Peyer's patch (tissue), 4 donors: ENCODE data around the gene PRR33. TPM values are rescaled to one million over a fixed set of nuclear protein-coding genes. Genes with fewer than 3 reads are reported as not detected.
A peak's percentile ranks its signal among the peaks of the same experiment; 100 is the strongest.

ENCODE experiments used
- DNase-seq, 3 donors: peaks; one replicate each; pipeline ENCODE4 v3.0.0-alpha.2; 2017 to 2019
- H3K27ac ChIP-seq, 4 donors: fragments of 200-600 bp; sonication (generic); one replicate each; pipeline ENCODE4 v1.5.1; 2016 to 2019
- H3K27me3 ChIP-seq, 2 donors: fragments of 200-600 bp; sonication (generic); one replicate each; pipeline ENCODE4 v1.5.1; 2019
- H3K36me3 ChIP-seq, 3 donors: fragments of 200-600 bp; sonication (generic); one replicate each; pipeline ENCODE4 v1.5.1; 2016 to 2019
- H3K4me1 ChIP-seq, 4 donors: fragments of 200-600 bp; sonication (generic); one replicate each; pipeline ENCODE4 v1.5.1; 2016 to 2019
- H3K4me3 ChIP-seq, 4 donors: fragments of 200-600 bp; sonication (generic); 1 replicate in 3 of 4; 2 replicates in 1 of 4; pipeline ENCODE4 v1.5.1; 2016 to 2019; ENCODE audit warnings: mild to moderate bottlenecking in 1 of 4
- H3K9me3 ChIP-seq, 4 donors: fragments of 200-600 bp; sonication (generic); one replicate each; pipeline ENCODE4 v1.5.1; 2016 to 2019; ENCODE audit warnings: mild to moderate bottlenecking in 1 of 4
- CTCF ChIP-seq, 6 experiments: fragments of 450-650 bp in 4 of 6; fragments of 200-600 bp in 2 of 6; sonication (generic) in 1 of 6; IDR thresholded peaks; one replicate each; pipeline ENCODE4 v1.5.1; 2017 to 2019; ENCODE audit warnings: antibody characterized with exemption in 6 of 6, mild to moderate bottlenecking in 3 of 6, moderate library complexity in 1 of 6
- POLR2A ChIP-seq, 2 donors: fragments of 450-650 bp; IDR thresholded peaks; one replicate each; pipeline ENCODE4 v1.5.1; 2017; ENCODE audit warnings: antibody characterized with exemption in 2 of 2, mild to moderate bottlenecking in 2 of 2, moderate library complexity in 2 of 2
- total RNA-seq, 4 donors: library from RNA; depleted of rRNA; stranded (reverse); fragments of >200 nt; gene quantifications; one replicate each; pipeline ENCODE4 v1.1.0, GENCODE V29; 2016

Gene PRR33
- total RNA-seq, 4 donors from 2014 or later = not detected

- Histone ChIP-seq H3K4me3 (no peak overlapping the region), H3K27me3 (no peaks in the 10 kb centered on the region), H3K9me3 (no peaks in the 10 kb centered on the region), H3K27ac (peak overlapping the region in 1 of 4 donors; percentile 10), H3K4me1 (peaks cover 0 to 9% (median 0%) of the 10 kb centered on the region in 4 donors), H3K36me3 (no peaks in the 10 kb centered on the region)
- peak in 1 of 3 donors; percentile 45 for DNase-seq
- no peak for TF ChIP-seq CTCF (IDR thresholded peaks at IDR 0.05)
- TF ChIP-seq POLR2A (IDR thresholded peaks at IDR 0.05) = no peak
Measured at GRCh38 chr11:1916986-1917522, 25.4 kb upstream of the PRR33 start.

GRCh38 chr11:1916132-1916985, 24.7 kb upstream of the PRR33 start:
- Histone ChIP-seq H3K4me1 (peaks cover 0 to 9% (median 0%) of the 10 kb centered on the region in 4 donors), H3K9me3 (no peaks in the 10 kb centered on the region), H3K4me3 (no peak overlapping the region), H3K27me3 (no peaks in the 10 kb centered on the region), H3K36me3 (no peaks in the 10 kb centered on the region), H3K27ac (peak overlapping the region in 1 of 4 donors; percentile 10)
- peak in 1 of 3 donors; percentile 44 for DNase-seq
- TF ChIP-seq CTCF (IDR thresholded peaks at IDR 0.05) (no peak), POLR2A (IDR thresholded peaks at IDR 0.05) (no peak)

- TF ChIP-seq CTCF (IDR thresholded peaks at IDR 0.05) = no peak
- TF ChIP-seq POLR2A (IDR thresholded peaks at IDR 0.05) = no peak
- H3K36me3 ChIP-seq = no peaks in the 10 kb centered on the region
- peaks cover 0 to 4% (median 0%) of the 10 kb centered on the region in 4 donors for H3K4me1 ChIP-seq
- no peak overlapping the region for H3K4me3 ChIP-seq
- no peak overlapping the region for H3K27ac ChIP-seq
- H3K9me3 ChIP-seq = no peaks in the 10 kb centered on the region
- H3K27me3 ChIP-seq = no peaks in the 10 kb centered on the region
- no peak for DNase-seq
Measured at GRCh38 chr11:1915795-1916131, 24.1 kb upstream of the PRR33 start.

GRCh38 chr11:1913271-1914060, 21.8 kb upstream of the PRR33 start:
- H3K27ac ChIP-seq = no peak overlapping the region
- no peak for DNase-seq
- no peak for TF ChIP-seq POLR2A (IDR thresholded peaks at IDR 0.05)
- no peak for TF ChIP-seq CTCF (IDR thresholded peaks at IDR 0.05)
- H3K9me3 ChIP-seq = no peaks in the 10 kb centered on the region
- no peaks in the 10 kb centered on the region for H3K36me3 ChIP-seq
- peaks cover 0 to 4% (median 0%) of the 10 kb centered on the region in 4 donors for H3K4me1 ChIP-seq
- H3K4me3 ChIP-seq = no peak overlapping the region
- no peaks in the 10 kb centered on the region for H3K27me3 ChIP-seq

- TF ChIP-seq POLR2A (IDR thresholded peaks at IDR 0.05) (no peak), CTCF (IDR thresholded peaks at IDR 0.05) (no peak)
- H3K27me3 ChIP-seq = no peaks in the 10 kb centered on the region
- H3K9me3 ChIP-seq = no peaks in the 10 kb centered on the region
- peaks cover 0 to 4% (median 0%) of the 10 kb centered on the region in 4 donors for H3K4me1 ChIP-seq
- no peak for DNase-seq
- H3K36me3 ChIP-seq = no peaks in the 10 kb centered on the region
- H3K27ac ChIP-seq = no peak overlapping the region
- no peak overlapping the region for H3K4me3 ChIP-seq
Measured at GRCh38 chr11:1912289-1912878, 20.7 kb upstream of the PRR33 start.
